Progenitor cell of endocrine pancreas (in vitro differentiated cells): ENCODE measurements around the gene GRM8. TPM values are rescaled to one million over a fixed set of nuclear protein-coding genes. Genes with fewer than 3 reads are reported as not detected.

Experiments used
- DNase-seq: peaks from one replicate; pipeline ENCODE4 v3.0.0; 2021; ENCODE audit warnings: low spot score; ENCODE audit not compliant: unreplicated experiment
- H3K27ac Mint-ChIP-seq: 2 replicates; pipeline ENCODE4 v1.8.0; 2021; ENCODE audit warnings: mild to moderate bottlenecking, moderate library complexity, mixed read lengths
- H3K27me3 Mint-ChIP-seq: 2 replicates; pipeline ENCODE4 v1.8.0; 2021; ENCODE audit warnings: mixed read lengths
- H3K36me3 Mint-ChIP-seq: 2 replicates; pipeline ENCODE4 v1.8.0; 2022; ENCODE audit warnings: mixed read lengths; ENCODE audit not compliant: insufficient read depth
- H3K4me1 Mint-ChIP-seq: 2 replicates; pipeline ENCODE4 v1.8.0; 2021; ENCODE audit warnings: low read depth, mixed read lengths
- H3K4me3 Mint-ChIP-seq: 2 replicates; pipeline ENCODE4 v1.8.0; 2021; ENCODE audit warnings: low read depth, mild to moderate bottlenecking, moderate library complexity, mixed read lengths
- H3K9me3 Mint-ChIP-seq: 2 replicates; pipeline ENCODE4 v1.8.0; 2021; ENCODE audit warnings: low read depth, mixed read lengths
- CTCF ChIP-seq: fragments of 200-600 bp; sonication (generic); IDR thresholded peaks from one replicate; pipeline ENCODE4 v1.5.0; 2021; ENCODE audit warnings: antibody characterized with exemption, mild to moderate bottlenecking; ENCODE audit not compliant: unreplicated experiment
- total RNA-seq: library from RNA; stranded (reverse); gene quantifications from 2 replicates; pipeline ENCODE4 v1.2.1, GENCODE V29; 2021

GRM8 gene
- total RNA-seq, 1 donor from 2014 or later = 4.2 TPM

GRCh38 chr7:126662856-126663255 lies 589.9 kb downstream of the GRM8 start:
- DNase-seq = no peak
- H3K36me3 Mint-ChIP-seq = peaks cover 2% of the 10 kb centered on the region
- H3K4me3 Mint-ChIP-seq = no peak overlapping the region
- no peak overlapping the region for H3K27ac Mint-ChIP-seq
- H3K27me3 Mint-ChIP-seq = no peaks in the 10 kb centered on the region
- H3K4me1 Mint-ChIP-seq = peaks cover 5% of the 10 kb centered on the region
- TF ChIP-seq CTCF = no peak
- H3K9me3 Mint-ChIP-seq = peaks cover 7% of the 10 kb centered on the region

GRCh38 chr7:126659124-126659523 lies 593.6 kb downstream of the GRM8 start:
- H3K9me3 Mint-ChIP-seq = peaks cover 9% of the 10 kb centered on the region
- peaks cover 1% of the 10 kb centered on the region for H3K36me3 Mint-ChIP-seq
- DNase-seq = no peak
- peaks cover 14% of the 10 kb centered on the region for H3K4me1 Mint-ChIP-seq
- no peak for TF ChIP-seq CTCF
- H3K4me3 Mint-ChIP-seq = no peak overlapping the region
- no peaks in the 10 kb centered on the region for H3K27me3 Mint-ChIP-seq
- H3K27ac Mint-ChIP-seq = no peak overlapping the region

GRCh38 chr7:126658684-126659083 lies 594.1 kb downstream of the GRM8 start:
- H3K27ac Mint-ChIP-seq = no peak overlapping the region
- peaks cover 9% of the 10 kb centered on the region for H3K9me3 Mint-ChIP-seq
- H3K36me3 Mint-ChIP-seq = peaks cover 1% of the 10 kb centered on the region
- H3K4me1 Mint-ChIP-seq = peaks cover 14% of the 10 kb centered on the region
- no peak for TF ChIP-seq CTCF
- DNase-seq = no peak
- H3K4me3 Mint-ChIP-seq = no peak overlapping the region
- H3K27me3 Mint-ChIP-seq = no peaks in the 10 kb centered on the region

- Mint-ChIP-seq H3K4me3 (no peak overlapping the region), H3K4me1 (peaks cover 14% of the 10 kb centered on the region), H3K36me3 (peaks cover 1% of the 10 kb centered on the region), H3K27ac (no peak overlapping the region), H3K27me3 (no peaks in the 10 kb centered on the region), H3K9me3 (peaks cover 9% of the 10 kb centered on the region)
- no peak for TF ChIP-seq CTCF
- no peak for DNase-seq
Observed at GRCh38 chr7:126657599-126658358, 595.0 kb downstream of the GRM8 start.

- no peak for TF ChIP-seq CTCF
- Mint-ChIP-seq H3K27me3 (no peaks in the 10 kb centered on the region), H3K4me3 (no peak overlapping the region), H3K27ac (no peak overlapping the region), H3K9me3 (peaks cover 9% of the 10 kb centered on the region), H3K36me3 (peaks cover 1% of the 10 kb centered on the region), H3K4me1 (peaks cover 14% of the 10 kb centered on the region)
- DNase-seq = no peak
Observed at GRCh38 chr7:126657137-126657536, 595.6 kb downstream of the GRM8 start.
